Activated gamma-delta T cell (primary cell): Measurements from ENCODE around the gene PDGFRB.

Source experiments
- DNase-seq: peaks from one replicate; lab custom pipeline; 2025; lab: John Stamatoyannopoulos, UW

PDGFRB gene

DNA sequence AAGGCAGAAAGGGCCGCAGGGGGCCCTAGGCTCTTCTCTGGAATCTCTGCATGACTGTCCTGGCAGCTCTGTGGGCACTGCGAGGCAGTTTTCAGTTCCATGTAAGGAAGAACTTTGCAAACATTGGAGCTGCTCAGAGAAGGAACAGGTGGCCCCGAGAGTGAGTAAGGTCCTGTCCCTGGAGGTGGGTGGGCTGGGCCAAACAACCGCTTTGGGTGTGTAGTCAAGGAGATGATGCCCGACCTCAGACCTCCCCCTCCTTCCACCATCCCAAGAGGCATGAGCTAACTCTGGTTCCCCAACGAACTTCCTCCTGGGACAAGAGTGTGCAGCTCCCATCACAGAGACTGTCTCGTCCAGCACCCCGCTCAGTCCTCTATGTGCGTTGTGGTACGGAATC, 89.8 kb downstream of the PDGFRB start:
- no peak for DNase-seq

DNA sequence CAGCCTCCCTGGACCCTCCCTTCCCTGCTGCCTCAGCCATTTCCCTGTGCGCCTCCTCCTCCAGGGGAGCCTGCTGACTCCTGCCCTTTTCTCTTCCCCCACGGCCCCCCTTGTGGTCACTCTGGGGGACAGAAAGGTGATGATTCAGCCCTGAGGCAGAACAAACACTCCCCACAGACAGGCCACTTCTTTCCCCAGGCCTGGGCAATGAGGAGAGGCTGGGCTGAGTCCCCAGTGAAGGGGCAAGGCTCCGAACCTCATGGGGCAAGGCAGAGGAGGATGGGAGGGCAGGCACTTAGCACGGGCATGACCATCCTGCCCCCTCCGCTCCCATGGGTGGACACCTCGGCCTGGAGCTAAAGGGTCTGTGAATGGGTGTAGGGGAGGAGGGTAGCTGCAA, 90.3 kb downstream of the PDGFRB start:
- DNase-seq: no peak

DNA sequence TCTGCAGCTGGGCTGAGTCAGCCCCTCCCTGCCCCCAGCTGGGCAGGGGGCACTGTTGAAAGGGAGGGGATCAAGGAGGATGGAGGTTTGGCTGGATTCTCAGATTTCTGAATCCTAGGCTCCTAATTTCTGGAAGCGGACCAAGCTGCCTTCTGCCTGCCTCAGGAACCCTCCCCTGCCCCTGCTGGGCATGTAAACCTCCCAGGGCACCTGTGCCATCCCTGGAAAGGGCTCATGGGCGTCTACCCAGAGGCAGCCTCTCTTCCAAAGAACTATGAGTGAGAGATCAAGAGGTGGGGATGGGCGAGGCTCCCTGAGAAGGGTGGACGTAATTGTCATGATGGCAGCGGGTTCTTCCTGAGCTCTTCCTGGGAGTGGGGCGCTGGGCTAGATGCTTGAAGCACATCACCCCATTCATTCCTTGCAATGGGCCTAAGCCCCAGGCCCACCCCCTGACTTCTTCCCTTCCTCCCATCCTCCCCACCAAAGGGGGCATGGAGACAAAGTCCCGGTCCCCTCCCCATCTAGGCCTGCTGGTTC, 90.9 kb downstream of the PDGFRB start:
- no peak for DNase-seq
